NOMO-1 (cell line): Measurements from ENCODE around the gene PIK3C3.

Source experiments
- DNase-seq, 2 experiments: peaks; one replicate each; lab custom pipeline; 2025; ENCODE audit not compliant: unreplicated experiment in 2 of 2; lab: John Stamatoyannopoulos, UW

PIK3C3 gene

DNA sequence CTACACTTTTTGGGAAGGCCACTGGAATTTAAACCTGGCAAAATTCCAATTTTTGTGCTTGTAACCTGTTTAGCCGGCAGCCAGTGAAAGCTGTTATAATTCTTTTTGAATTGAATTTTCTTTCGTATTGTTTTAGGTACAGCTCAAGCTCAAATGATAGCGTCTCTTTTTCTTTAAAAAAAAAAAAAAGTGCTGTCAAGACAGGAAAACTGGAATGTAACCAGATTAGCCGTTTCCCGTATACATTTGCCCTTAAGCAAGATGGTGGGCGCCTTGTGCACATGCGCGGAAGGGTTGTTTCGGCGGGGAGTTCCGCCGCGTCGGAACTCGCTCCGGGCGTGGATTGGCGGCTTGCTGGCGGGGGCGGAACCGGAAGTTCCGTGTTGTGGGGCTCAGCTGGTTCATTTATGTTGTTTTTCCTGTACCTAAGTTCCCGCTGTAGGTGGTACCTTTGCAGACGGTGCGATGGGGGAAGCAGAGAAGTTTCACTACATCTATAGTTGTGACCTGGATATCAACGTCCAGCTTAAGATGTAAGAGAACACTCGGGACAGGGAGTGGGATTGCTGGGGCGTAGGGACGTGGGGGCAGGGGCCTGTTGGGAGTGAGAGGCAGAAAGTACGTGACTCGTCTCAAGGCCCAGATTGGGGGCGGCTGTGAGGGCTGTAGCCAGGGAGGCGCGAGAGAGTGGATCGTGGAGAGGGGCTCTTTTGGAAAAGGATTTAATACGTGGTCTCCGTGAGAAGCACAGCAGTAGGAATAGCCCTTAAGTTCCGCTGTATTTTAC lies at the start of gene PIK3C3:
PIK3C3 (plus strand) TSS at position 408 of the 787 bp plus-strand sequence; CDS start at position 466, 58 bp downstream.
- DNase-seq = peak; percentile 92 to 94

DNA sequence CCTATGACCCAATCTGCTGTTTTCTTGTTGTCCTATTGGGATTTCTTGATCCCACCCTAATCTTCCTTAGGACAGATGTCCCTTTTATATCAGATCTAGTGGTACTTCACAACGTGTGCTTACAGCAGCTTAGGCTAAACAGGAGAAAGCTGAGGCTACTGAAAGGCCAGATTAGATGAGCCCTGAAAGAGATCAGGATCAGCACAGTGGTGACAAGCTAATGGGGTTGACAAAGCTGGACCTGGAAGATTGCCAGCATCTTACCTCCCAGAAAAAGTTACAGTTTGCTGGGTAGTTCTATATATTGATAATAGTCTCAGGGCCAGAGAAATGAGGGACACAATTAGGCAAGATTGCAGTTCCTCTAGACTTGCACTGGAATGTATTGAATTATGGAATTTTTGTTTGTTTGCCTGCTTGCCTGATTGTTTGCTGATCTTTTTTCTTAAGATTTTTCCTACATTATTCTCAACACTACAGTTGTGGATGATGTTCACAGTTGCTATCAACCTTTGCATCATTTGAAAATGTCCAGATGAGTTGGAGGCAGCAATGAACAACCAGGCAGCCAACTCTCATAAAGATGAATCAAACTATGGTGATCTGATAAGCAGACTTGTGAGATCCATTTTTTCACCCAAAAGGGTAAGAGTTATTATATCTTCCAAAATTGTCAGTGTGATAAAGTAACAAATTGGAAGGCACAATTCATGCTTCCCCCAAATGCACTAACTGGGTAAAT lies 49.1 kb upstream of the PIK3C3 start:
- no peak for DNase-seq

DNA sequence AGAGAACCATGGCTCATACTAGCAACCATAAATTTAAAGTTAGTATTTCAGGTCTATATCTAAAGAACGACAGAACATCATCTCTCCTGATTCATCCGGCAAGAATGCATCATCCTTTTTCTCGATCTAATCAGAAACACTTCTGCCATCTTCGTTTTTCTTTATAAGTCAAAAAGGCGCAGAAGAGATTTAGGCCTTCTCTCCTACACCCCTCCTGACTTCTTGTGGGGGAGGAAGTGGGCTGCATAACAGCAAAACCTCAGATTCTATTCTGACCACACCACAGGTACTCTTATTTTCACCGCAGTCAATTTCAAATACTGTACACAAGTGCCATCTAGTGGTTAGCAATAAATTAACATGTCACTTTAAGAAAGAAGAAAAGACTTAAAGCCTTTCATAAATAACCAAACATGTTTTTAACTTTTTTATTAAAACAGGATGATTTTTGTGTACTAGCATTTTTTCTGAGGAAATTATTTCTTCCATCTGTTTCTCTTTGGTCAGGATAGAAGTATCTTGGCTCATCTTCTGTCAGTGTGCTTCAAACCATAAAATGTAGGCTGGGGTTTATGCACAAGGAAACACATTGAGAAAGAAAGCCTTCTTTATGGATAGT lies 48.4 kb upstream of the PIK3C3 start:
- peak; percentile 0 to 28 for DNase-seq

DNA sequence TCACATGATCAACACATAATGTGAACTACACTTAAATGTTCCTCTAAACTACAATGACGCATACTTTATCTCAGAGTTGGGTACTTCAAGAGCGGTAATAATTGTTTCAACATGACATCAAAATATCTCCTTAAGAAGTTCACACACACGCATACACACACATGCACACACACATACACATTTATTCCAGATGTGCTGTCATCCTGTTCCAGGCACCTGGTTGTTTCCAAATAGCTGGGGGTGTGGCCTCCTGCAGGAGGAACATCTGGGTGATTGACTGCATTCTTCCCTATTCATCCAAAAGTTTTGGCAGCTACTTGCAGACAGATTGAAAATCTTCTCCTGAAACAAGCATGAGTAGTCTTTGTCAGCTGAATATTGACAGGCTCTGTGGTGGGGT lies 37.9 kb upstream of the PIK3C3 start:
- no peak for DNase-seq

DNA sequence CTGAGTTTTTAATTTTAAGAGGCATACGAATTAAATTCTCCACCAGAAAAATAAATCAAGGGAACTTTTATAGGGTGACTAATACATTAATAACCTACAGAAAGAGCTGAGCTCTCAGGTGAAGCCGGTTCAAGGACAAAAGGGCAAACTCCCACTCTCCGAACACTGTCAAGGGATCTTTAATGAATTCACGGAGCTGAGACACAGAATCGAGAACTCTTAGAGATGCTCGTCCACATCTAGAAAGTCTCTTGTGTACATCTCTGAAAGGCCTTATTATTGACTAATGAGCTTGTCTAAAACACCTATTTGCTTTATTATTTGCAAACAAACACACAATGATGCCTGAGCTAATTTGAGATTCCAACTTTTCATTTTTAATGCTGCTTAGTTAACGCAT lies 33.3 kb upstream of the PIK3C3 start:
- DNase-seq = no peak

DNA sequence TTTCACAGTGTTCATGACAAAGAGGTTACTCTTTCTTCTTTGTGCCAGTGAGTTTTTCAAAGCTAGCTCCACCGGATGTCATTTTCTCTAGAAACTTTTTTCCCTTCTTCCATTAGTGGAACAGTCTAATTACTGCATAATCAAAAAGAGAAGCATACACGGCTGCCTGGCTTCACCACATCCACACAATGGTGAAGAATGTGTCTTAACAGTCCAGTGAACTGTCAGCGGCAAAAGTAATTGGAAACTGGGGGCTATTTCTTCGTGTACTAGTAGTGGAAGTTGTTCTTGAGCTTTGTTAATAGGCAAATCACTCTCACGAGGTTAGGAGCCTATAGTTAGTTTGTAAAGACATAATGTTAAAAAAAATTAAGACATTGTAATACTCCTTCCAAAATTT lies 32.9 kb upstream of the PIK3C3 start:
- DNase-seq = no peak

DNA sequence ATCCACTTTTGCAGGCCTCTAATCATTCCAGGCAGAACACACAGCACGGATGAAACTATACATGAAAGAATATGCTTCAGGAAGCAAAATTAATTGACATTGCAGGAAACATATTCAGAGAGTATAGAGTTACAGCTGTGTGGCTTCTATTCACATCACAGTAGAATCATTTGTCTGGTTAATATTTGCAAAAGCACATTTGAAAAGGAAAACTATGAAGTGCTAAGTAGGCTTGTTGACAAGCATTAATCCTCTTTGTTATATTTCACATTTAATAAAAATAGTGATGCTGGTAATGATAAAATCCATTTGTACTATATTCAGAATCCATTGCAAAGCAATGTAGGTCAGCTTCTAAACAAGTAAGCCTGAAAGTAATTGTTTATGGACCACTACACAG lies 32.2 kb upstream of the PIK3C3 start:
- no peak for DNase-seq

DNA sequence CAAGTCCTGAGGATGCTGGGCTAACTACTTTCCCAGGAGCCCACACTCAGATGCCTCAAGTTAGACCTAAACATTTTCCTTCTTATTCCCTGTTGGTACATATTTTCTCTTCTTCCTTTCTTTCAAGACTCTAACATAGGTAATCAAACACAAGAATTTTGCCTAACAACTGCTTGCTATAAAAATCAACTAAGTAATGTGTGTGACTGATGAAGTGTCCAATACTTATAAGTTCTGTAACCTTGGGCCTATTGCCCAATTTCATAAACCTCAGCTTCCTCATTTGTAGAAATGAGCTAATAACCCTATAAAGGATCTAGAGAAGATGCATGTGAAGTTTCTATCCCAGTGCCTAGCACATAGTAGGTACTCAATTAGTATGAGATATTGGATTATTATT lies 31.6 kb upstream of the PIK3C3 start:
- DNase-seq = peak; percentile 6 to 79

DNA sequence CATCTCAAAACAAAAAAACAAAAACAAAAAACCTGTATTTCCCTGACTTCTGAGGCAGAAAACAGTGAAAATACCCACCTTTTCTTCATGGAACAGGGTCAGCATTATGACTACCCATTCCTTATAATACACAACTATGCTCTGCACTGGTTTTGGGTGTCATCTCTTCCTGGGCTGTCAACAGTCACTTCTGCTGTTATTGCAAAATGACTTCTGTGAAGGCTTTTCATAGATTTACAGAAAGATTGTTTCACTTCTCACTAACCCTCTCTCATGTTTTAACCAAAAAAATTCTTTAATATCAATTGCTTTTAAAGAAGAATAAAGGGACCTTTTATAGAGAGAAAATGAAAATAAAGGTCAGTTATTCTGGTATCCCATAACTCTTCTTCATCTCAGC lies 26.5 kb upstream of the PIK3C3 start:
- DNase-seq = peak in 1 of 2 experiments; percentile 72

DNA sequence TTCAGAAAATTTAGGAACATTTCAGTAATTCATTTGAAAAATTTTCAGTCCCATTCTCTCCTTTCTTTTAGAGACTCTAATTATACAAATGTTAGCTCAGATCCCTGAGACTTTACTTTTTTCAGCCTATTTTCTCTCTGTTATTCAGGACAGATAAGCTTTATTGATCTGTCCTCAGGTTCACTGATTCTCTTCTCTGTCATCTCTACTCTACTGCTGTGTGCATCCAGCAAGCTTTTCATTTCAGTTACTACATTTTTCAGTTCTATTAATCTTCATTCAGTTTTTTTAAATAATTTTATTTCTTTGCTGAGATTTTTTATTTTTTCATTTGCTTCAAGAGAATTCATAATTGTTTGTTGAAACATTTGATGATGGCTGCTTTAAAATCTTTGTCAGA lies 22.1 kb upstream of the PIK3C3 start:
- DNase-seq = no peak

DNA sequence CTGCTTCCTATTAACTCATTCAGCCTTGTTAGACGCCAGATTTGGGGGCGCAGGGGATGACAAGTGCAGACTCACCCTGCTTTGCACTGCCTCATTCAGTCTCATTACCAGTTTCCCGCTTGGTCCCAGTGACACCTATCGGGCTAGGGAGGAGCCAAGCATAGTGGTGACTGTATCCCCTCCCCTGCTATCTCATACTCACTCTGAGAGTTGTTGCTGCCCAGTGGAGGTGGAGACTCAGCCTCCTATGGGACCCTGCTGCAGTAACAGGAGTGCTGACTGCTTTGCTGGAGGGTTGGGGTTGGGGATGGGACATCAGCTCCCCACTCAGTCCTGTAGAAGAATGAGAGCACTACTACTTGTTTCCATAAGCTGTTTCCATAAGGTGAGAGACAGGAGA lies 21.3 kb upstream of the PIK3C3 start:
- DNase-seq = no peak

DNA sequence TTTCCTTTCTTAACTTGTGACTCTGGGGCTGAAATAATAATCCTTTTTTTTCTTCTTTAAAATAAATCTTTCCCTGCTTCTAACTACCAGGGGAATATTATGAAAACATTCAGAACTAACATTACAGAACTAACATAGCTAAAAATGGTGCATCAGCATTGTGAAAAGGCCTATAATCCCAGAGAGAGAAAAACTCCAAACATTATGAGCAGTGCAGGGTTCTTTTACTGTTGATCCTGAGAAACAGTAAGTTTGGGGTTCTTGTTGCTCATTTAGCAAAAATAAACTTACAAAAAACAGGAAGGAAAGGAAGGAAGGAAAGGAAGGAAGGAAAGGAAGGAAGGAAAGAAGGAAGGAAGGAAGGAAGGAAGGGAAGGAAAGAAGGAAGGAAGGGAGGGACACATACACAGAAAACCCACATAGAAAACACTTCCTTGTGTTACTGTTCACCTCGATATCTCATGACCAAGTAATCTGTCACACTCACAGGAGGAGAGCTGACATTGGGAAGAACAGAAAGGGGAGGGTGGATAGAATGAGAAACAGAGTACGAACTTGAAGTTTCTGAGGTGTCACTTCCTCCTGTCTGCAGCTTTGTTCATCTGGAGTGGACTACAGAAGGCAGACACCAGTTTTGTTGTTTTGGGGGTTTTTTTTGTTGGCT lies 18.4 kb upstream of the PIK3C3 start:
- DNase-seq = peak in 1 of 2 experiments; percentile 31

DNA sequence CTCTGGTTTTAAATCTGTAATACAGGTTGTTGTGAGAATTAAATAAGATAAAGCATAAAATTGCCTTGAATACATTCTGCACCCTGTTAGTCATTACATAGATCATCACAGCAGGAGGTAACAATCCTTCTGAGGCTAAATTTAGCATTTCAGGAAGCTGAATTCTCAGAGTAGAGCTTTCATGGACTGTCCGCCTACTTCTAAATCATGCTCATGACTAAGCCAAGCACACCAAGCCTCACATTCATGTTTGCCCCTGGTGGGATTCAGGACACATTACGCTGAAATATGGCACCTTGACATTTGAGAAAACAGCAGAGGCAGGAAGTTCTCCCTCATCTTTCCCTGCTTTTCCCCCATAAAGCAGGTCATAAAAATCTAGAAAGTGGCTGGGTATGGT lies 16.6 kb upstream of the PIK3C3 start:
- DNase-seq = peak in 1 of 2 experiments; percentile 23

DNA sequence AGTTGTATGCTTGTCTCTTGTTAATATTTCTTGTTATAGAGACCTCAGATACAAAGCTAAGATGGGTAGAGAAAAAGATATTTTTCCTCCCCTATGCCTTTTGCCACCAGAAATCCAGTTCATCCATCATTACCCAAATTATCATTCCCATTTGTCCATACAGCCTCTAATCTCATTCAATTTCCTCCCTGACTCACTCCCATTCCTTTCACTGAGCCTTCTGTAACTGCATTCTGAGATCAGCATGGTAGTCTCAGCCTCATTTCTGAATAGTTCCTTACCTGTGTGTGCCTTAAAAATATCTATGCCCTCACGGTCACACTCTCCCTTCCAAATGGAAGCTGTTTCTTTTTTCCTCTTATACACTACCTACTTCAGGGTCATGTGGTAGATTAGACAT lies 15.7 kb upstream of the PIK3C3 start:
- no peak for DNase-seq

DNA sequence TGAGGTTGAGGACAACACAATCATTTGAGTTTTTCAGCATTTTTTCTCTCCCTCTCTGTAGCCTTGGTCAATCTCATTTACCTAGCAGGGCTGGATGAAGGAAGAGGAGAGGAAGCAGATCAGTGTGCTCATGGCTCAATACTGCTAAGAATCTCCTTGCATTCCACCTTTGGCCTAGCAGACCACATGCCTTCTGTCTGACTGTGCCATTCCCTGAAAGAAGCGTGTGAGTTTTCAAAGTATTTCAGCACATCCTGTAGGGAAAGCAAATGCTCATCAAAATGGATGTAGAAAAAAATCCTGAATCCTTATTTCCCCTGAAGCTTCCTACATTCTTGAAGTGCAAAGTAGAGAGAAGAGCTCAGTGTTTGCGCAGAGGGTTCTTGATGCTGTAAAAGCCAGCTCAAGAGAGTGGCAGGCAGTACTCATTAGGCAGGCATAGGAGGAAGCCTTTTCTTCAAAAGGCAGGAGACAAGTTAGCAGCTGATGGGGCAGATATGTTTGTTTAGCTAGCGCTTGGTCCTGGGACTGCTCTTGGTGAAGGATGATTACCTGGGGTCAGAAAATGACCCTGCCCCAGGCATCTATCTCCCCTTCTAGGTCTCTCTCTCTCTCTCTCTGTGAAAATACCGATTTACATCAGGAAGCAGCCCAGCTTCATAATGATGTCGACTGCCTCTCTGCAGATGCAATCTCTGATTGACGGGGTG lies 14.4 kb upstream of the PIK3C3 start:
- DNase-seq = no peak

DNA sequence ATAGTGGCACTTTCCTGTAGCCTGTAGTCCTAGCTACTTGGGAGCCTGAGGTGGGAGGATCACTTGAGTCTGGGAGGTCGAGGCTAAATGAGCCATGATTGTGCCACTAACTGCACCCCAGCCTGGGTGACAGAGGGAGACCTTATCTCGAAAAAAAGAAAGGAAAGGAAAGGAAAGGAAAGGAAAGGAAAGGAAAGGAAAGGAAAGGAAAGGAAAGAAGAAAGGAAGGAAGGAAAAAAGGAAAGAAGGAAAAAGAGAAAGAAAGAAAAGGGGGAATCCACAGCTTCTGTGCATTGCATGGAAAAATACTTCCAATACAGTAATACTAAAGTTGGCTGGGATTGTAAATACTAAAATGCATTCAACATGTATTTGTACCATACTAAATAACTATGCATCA lies 12.8 kb upstream of the PIK3C3 start:
- no peak for DNase-seq

DNA sequence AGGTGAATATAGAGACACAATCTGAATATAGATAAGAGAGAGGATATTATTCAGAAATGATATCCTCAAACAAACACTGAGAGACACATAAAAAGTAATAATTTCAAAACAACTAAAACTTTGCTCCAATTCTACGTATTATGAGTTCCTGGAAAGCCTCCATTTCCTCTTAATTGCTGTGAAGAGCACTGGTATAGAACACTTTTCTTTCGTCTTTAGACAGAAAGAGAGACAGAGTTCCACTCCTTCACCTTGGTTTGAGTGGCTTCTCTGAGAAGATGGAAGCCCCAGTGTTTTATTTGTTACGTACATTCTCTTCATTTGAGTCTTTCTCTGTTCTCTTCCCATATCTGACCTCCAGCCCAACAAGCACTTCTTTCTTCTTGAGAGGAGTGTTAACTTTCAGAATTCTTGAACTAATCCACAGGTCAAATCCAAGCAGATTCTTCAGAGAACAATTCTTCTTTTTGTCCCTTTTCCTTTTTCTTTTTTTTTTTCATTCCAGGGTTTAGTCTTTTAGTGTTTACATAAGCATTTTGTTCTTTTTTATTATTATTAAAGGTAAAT lies 6.4 kb upstream of the PIK3C3 start:
- DNase-seq = no peak

DNA sequence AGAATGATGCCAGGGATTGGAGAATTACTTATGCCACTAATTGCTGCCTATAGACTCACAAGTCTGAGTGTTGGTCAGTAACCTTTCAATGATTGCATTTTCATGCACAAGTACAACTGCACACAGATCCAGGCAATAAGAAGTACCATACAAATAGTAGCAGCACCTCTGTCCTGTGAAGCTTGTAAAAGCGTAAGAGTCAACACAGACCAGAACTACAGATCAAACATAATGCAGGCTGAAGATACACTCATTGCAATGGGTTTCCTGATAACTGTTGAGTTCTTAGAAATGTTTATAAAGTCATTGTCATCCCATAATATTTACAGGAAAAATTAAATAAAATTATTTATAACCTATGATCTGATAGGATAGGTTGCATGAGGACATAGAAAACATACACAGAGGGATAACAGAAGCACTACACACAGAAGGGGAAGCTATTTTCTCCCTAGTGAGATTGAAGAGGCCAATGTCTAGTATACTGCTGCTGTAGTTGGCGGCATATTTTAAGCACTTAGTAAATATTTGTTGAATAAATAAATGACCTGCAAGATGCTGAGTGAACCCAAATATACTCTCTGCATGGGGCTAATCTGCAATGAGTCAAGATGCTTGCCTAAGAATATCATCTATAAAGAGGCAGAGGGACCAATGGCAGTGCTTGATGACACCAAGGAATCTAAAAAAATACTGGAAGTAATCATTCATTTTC lies 5.7 kb upstream of the PIK3C3 start:
- DNase-seq = no peak

DNA sequence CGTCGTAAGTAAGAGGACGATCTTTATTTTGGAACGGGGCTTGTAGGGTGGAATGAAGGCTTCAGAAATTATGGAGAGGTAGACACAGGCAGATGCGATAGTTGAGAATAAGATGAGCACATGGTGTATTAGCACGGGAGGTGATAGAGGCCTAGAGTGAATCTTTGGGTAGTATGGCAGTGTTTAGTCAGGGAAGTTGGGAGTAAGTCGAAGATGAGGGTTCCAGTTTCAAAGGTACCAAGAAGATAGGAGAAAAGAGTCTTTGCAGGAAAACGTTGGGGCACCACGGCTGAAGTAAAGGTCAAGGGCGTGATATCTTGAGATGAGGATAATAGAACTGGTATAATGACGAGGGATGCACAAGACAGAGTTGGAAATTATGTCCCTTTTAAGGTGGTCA lies 654 bp downstream of the PIK3C3 start:
- DNase-seq = no peak

DNA sequence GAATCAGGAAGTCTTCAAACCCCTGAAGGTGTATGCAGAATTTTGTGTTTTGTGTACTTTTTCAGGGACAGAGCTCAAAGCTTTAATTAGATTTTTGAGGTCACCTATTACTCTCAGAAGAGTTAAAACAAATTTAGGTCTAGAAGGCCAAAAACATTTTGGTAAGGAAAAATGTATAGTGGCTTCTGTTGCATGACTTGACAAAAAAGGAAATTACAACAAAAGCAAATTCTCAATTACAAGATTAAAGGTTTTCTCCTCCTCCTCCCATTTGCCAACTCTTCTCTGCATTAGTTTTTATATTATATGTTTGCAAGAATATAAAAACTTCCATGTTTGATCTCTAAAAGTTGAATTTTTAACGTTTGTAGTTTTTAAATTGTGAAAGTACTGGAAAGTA lies 4.0 kb downstream of the PIK3C3 start:
- no peak for DNase-seq
